Prostate gland (tissue), 2 donors: Measurements from ENCODE around the gene HBA2.

Source experiments
- POLR2A ChIP-seq: fragments of 450-650 bp; IDR thresholded peaks from one replicate; pipeline ENCODE4 v1.6.1; 2016; ENCODE audit warnings: antibody characterized with exemption, mild to moderate bottlenecking
- TF ChIP-seq, protein P1 (sequence below), 4 experiments: fragments of 200-600 bp in 2 of 4; fragments of 450-650 bp in 2 of 4; sonication (generic) in 2 of 4; IDR thresholded peaks; 1 replicate in 3 of 4; 2 replicates in 1 of 4; pipeline ENCODE4 v1.5.1; 2016 to 2019; ENCODE audit warnings: antibody characterized with exemption in 4 of 4, mild to moderate bottlenecking in 2 of 4, moderate library complexity in 2 of 4

DNA sequence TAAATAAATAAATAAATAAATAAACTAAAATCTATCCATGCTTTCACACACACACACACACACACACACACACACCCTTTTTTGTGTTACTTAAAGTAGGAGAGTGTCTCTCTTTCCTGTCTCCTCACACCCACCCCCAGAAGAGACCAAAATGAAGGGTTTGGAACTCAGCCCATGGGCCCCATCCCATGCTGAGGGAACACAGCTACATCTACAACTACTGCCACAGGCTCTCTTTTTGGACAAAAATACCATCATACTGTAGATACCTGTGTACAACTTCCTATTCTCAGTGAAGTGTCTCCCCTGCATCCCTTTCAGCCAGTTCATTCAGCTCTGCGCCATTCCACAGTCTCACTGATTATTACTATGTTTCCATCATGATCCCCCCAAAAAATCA lies 1.9 kb upstream of the HBA2 start:
- TF ChIP-seq POLR2A = no peak
- TF ChIP-seq, protein P1, sequence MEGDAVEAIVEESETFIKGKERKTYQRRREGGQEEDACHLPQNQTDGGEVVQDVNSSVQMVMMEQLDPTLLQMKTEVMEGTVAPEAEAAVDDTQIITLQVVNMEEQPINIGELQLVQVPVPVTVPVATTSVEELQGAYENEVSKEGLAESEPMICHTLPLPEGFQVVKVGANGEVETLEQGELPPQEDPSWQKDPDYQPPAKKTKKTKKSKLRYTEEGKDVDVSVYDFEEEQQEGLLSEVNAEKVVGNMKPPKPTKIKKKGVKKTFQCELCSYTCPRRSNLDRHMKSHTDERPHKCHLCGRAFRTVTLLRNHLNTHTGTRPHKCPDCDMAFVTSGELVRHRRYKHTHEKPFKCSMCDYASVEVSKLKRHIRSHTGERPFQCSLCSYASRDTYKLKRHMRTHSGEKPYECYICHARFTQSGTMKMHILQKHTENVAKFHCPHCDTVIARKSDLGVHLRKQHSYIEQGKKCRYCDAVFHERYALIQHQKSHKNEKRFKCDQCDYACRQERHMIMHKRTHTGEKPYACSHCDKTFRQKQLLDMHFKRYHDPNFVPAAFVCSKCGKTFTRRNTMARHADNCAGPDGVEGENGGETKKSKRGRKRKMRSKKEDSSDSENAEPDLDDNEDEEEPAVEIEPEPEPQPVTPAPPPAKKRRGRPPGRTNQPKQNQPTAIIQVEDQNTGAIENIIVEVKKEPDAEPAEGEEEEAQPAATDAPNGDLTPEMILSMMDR (IDR thresholded peaks at IDR 0.05) = no peak
